HG03521 (cell line): ENCODE measurements around the gene NR1D1.

Source experiments
- ATAC-seq: cut with Tn5 transposase; IDR thresholded peaks from one replicate; pipeline ENCODE4 v1.9.1; 2021; ENCODE audit warnings: mild to moderate bottlenecking, moderate library complexity; ENCODE audit not compliant: unreplicated experiment

NR1D1 gene

GRCh38 chr17:40076591-40076990, 23.8 kb downstream of the NR1D1 start:
- ATAC-seq = no peak

- ATAC-seq = no peak
These were observed 24.4 kb downstream of the NR1D1 start for GRCh38 chr17:40075942-40076498.

GRCh38 chr17:40075201-40075941, 25.0 kb downstream of the NR1D1 start:
- no peak for ATAC-seq

- ATAC-seq = no peak
These were observed 25.6 kb downstream of the NR1D1 start for GRCh38 chr17:40074871-40075200.

GRCh38 chr17:40074175-40074512, 26.2 kb downstream of the NR1D1 start:
- ATAC-seq = no peak

- ATAC-seq = no peak
These were observed 26.8 kb downstream of the NR1D1 start for GRCh38 chr17:40073454-40074174.

GRCh38 chr17:40072735-40073346, 27.5 kb downstream of the NR1D1 start:
- ATAC-seq = no peak

GRCh38 chr17:40072040-40072734, 28.2 kb downstream of the NR1D1 start:
- ATAC-seq = no peak

- ATAC-seq = no peak
These were observed 28.9 kb downstream of the NR1D1 start for GRCh38 chr17:40071313-40072039.

GRCh38 chr17:40070709-40071312, 29.6 kb downstream of the NR1D1 start:
- ATAC-seq = no peak

- no peak for ATAC-seq
These were observed 30.4 kb downstream of the NR1D1 start for GRCh38 chr17:40069751-40070708.

GRCh38 chr17:40068917-40069750, 31.3 kb downstream of the NR1D1 start:
- ATAC-seq = no peak

- ATAC-seq = no peak
These were observed 31.8 kb downstream of the NR1D1 start for GRCh38 chr17:40068584-40068916.

- no peak for ATAC-seq
These were observed 32.2 kb downstream of the NR1D1 start for GRCh38 chr17:40068129-40068581.

GRCh38 chr17:40067710-40068109, 32.7 kb downstream of the NR1D1 start:
- ATAC-seq = no peak

- ATAC-seq = no peak
These were observed 34.4 kb downstream of the NR1D1 start for GRCh38 chr17:40065769-40066510.

GRCh38 chr17:40064971-40065768, 35.2 kb downstream of the NR1D1 start:
- ATAC-seq = no peak
